GM23248 (cell line): ENCODE results near the gene PCDHGA1.

ENCODE experiments used
- EZH2 ChIP-seq: fragments of 200-600 bp; sonication (generic); IDR thresholded peaks from 2 replicates; pipeline ENCODE4 v1.6.1; 2018; ENCODE audit warnings: antibody characterized with exemption, mild to moderate bottlenecking; ENCODE audit not compliant: insufficient read depth, poor library complexity, severe bottlenecking
- EZH2phosphoT487 ChIP-seq: fragments of 200-600 bp; sonication (generic); IDR thresholded peaks from 2 replicates; pipeline ENCODE4 v1.6.1; 2018; ENCODE audit warnings: antibody characterized with exemption, moderate library complexity, mild to moderate bottlenecking, low read depth; ENCODE audit not compliant: insufficient read depth

DNA sequence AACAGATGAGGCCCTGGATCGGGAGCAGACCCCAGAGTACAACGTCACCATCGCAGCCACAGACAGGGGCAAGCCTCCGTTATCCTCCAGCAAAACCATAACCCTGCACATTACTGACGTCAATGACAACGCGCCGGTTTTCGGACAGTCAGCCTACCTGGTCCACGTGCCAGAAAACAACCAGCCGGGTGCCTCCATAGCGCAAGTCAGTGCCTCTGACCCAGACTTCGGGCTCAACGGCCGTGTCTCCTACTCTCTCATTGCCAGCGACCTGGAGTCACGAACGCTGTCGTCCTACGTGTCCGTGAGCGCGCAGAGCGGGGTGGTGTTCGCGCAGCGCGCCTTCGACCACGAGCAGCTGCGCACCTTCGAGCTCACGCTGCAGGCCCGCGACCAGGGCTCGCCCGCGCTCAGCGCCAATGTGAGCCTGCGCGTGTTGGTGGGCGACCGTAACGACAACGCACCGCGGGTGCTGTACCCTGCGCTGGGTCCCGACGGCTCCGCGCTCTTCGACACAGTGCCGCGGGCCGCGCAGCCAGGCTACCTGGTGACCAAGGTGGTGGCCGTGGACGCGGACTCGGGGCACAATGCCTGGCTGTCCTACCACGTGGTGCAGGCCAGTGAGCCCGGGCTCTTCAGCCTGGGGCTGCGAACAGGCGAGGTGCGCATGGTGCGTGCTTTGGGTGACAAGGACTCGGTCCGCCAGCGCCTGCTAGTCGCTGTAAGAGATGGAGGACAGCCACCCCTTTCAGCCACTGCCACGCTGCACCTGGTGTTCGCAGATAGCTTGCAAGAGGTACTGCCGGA, 89.0 kb downstream of the PCDHGA1 start:
- no peak for TF ChIP-seq EZH2phosphoT487
- no peak for TF ChIP-seq EZH2
